Astrocyte (in vitro differentiated cells and primary cell): Measurements from ENCODE around the gene EIF4B. TPM values are rescaled to one million over a fixed set of nuclear protein-coding genes. Genes with fewer than 3 reads are reported as not detected.
A peak's percentile ranks its signal among the peaks of the same experiment; 100 is the strongest.

Experiments used
- DNase-seq: peaks from one replicate; pipeline ENCODE4 v3.0.0-alpha.2; 2010; ENCODE audit warnings: low read depth
- FAIRE-seq: peaks from 2 replicates; lab custom pipeline; 2011; peaks lifted over from hg19 to GRCh38; lab: Jason Lieb, UNC
- H2AFZ ChIP-seq: 2 replicates; pipeline ENCODE4 v1.6.0; 2012; ENCODE audit warnings: low read depth, low read length, inconsistent platforms
- H3K27ac ChIP-seq: 2 replicates; pipeline ENCODE4 v1.5.1; 2011; ENCODE audit warnings: low read depth, low read length, inconsistent platforms
- H3K27me3 ChIP-seq: 2 replicates; pipeline ENCODE4 v1.6.0; 2011; ENCODE audit warnings: low read length, inconsistent platforms; ENCODE audit not compliant: insufficient read depth
- H3K36me3 ChIP-seq: 2 replicates; pipeline ENCODE4 v1.5.1; 2011; ENCODE audit warnings: low read length, inconsistent platforms; ENCODE audit not compliant: insufficient read depth
- H3K4me1 ChIP-seq: 2 replicates; pipeline ENCODE4 v1.5.1; 2011; ENCODE audit warnings: low read length, inconsistent platforms; ENCODE audit not compliant: insufficient read depth
- H3K4me2 ChIP-seq: 2 replicates; pipeline ENCODE4 v1.6.0; 2012; ENCODE audit warnings: low read length, inconsistent platforms
- H3K4me3 ChIP-seq: 2 replicates; pipeline ENCODE4 v1.5.1; 2011; ENCODE audit warnings: low read depth, mild to moderate bottlenecking, low read length, inconsistent platforms; ENCODE audit not compliant: insufficient read depth
- H3K79me2 ChIP-seq: 2 replicates; pipeline ENCODE4 v1.6.0; 2012; ENCODE audit warnings: mild to moderate bottlenecking, low read length, inconsistent platforms; ENCODE audit not compliant: insufficient read depth
- H3K9ac ChIP-seq: 2 replicates; pipeline ENCODE4 v1.6.0; 2012; ENCODE audit warnings: mild to moderate bottlenecking, low read length, inconsistent platforms
- H3K9me3 ChIP-seq: 2 replicates; pipeline ENCODE4 v1.5.1; 2012; ENCODE audit warnings: low read depth, mild to moderate bottlenecking, low read length, inconsistent platforms; ENCODE audit not compliant: insufficient read depth
- H4K20me1 ChIP-seq: 2 replicates; pipeline ENCODE4 v1.6.0; 2012; ENCODE audit warnings: low read length, inconsistent platforms; ENCODE audit not compliant: insufficient read depth
- H3K27ac Mint-ChIP-seq: one replicate; pipeline ENCODE4 v1.8.0; 2021; ENCODE audit warnings: mild to moderate bottlenecking, mixed read lengths; ENCODE audit not compliant: unreplicated experiment
- H3K27me3 Mint-ChIP-seq: one replicate; pipeline ENCODE4 v1.8.0; 2021; ENCODE audit warnings: low read depth, mixed read lengths; ENCODE audit not compliant: unreplicated experiment
- H3K36me3 Mint-ChIP-seq: one replicate; pipeline ENCODE4 v1.8.0; 2021; ENCODE audit warnings: low read depth, mixed read lengths; ENCODE audit not compliant: unreplicated experiment
- H3K4me1 Mint-ChIP-seq: one replicate; pipeline ENCODE4 v1.8.0; 2021; ENCODE audit warnings: low read depth, mixed read lengths; ENCODE audit not compliant: unreplicated experiment
- H3K4me3 Mint-ChIP-seq: one replicate; pipeline ENCODE4 v1.8.0; 2021; ENCODE audit warnings: mild to moderate bottlenecking, moderate library complexity, mixed read lengths; ENCODE audit not compliant: unreplicated experiment
- H3K9me3 Mint-ChIP-seq: one replicate; pipeline ENCODE4 v1.8.0; 2021; ENCODE audit warnings: mild to moderate bottlenecking, mixed read lengths; ENCODE audit not compliant: unreplicated experiment
- EZH2 ChIP-seq: IDR thresholded peaks from 2 replicates; pipeline ENCODE4 v1.6.1; 2012; ENCODE audit warnings: mild to moderate bottlenecking, low read length, inconsistent platforms; ENCODE audit not compliant: insufficient read depth
- total RNA-seq: library from RNA; stranded (reverse); gene quantifications from 2 replicates; pipeline ENCODE4 v1.2.1, GENCODE V29; 2021
- TF ChIP-seq, protein P1 (sequence below): IDR thresholded peaks from 2 replicates; pipeline ENCODE4 v1.5.1; 2011; ENCODE audit warnings: low read depth, mild to moderate bottlenecking, inconsistent platforms, low read length, moderate library complexity; ENCODE audit not compliant: insufficient read depth

The EIF4B gene
- total RNA-seq, 1 donor from 2014 or later: 242 TPM

GRCh38 chr12:53048033-53048779 lies 42.0 kb downstream of the EIF4B start:
- peaks cover 3% of the 10 kb centered on the region for H3K36me3 Mint-ChIP-seq
- peak overlapping the region; percentile 79 for H3K9ac ChIP-seq
- peak overlapping the region; percentile 96 for H3K27ac Mint-ChIP-seq
- DNase-seq (no peak), FAIRE-seq (no peak)
- peak overlapping the region; percentile 79 for H3K4me3 Mint-ChIP-seq
- H3K27me3 Mint-ChIP-seq: no peaks in the 10 kb centered on the region
- H4K20me1 ChIP-seq: peaks cover 11% of the 10 kb centered on the region
- peaks cover 3% of the 10 kb centered on the region for H3K9me3 Mint-ChIP-seq
- peak overlapping the region; percentile 94 for H3K4me2 ChIP-seq
- H3K4me3 ChIP-seq: peak overlapping the region; percentile 49
- H3K4me1 ChIP-seq: peaks cover 68% of the 10 kb centered on the region
- peaks cover under 1% of the 10 kb centered on the region for H3K36me3 ChIP-seq
- H3K27ac ChIP-seq: peak overlapping the region; percentile 85
- H3K79me2 ChIP-seq: peaks cover 32% of the 10 kb centered on the region
- H2AFZ ChIP-seq: peak overlapping the region; percentile 51
- H3K4me1 Mint-ChIP-seq: peaks cover 56% of the 10 kb centered on the region
- TF ChIP-seq, protein P1, sequence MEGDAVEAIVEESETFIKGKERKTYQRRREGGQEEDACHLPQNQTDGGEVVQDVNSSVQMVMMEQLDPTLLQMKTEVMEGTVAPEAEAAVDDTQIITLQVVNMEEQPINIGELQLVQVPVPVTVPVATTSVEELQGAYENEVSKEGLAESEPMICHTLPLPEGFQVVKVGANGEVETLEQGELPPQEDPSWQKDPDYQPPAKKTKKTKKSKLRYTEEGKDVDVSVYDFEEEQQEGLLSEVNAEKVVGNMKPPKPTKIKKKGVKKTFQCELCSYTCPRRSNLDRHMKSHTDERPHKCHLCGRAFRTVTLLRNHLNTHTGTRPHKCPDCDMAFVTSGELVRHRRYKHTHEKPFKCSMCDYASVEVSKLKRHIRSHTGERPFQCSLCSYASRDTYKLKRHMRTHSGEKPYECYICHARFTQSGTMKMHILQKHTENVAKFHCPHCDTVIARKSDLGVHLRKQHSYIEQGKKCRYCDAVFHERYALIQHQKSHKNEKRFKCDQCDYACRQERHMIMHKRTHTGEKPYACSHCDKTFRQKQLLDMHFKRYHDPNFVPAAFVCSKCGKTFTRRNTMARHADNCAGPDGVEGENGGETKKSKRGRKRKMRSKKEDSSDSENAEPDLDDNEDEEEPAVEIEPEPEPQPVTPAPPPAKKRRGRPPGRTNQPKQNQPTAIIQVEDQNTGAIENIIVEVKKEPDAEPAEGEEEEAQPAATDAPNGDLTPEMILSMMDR: no peak
- TF ChIP-seq EZH2: no peak
- H3K9me3 ChIP-seq: no peaks in the 10 kb centered on the region
- no peaks in the 10 kb centered on the region for H3K27me3 ChIP-seq

- peaks cover 3% of the 10 kb centered on the region for H3K36me3 Mint-ChIP-seq
- peak overlapping the region; percentile 77 for H3K27ac Mint-ChIP-seq
- Histone ChIP-seq H3K27ac (peak overlapping the region; percentile 85), H2AFZ (no peak overlapping the region), H3K9ac (peak overlapping the region; percentile 79), H3K27me3 (no peaks in the 10 kb centered on the region), H3K4me1 (peaks cover 75% of the 10 kb centered on the region), H3K79me2 (peaks cover 32% of the 10 kb centered on the region), H3K4me3 (no peak overlapping the region), H3K9me3 (no peaks in the 10 kb centered on the region), H3K4me2 (peak overlapping the region; percentile 94), H4K20me1 (peaks cover 11% of the 10 kb centered on the region), H3K36me3 (no peaks in the 10 kb centered on the region)
- H3K27me3 Mint-ChIP-seq: no peaks in the 10 kb centered on the region
- TF ChIP-seq EZH2: no peak
- TF ChIP-seq, protein P1: no peak
- peaks cover 59% of the 10 kb centered on the region for H3K4me1 Mint-ChIP-seq
- H3K9me3 Mint-ChIP-seq: peaks cover 3% of the 10 kb centered on the region
- H3K4me3 Mint-ChIP-seq: peak overlapping the region; percentile 79
- no peak for FAIRE-seq
- no peak for DNase-seq
These were observed 42.6 kb downstream of the EIF4B start for GRCh38 chr12:53048780-53049401.
